ENCODE data around the gene FOXJ3. TPM values are rescaled to one million over a fixed set of nuclear protein-coding genes. Genes with fewer than 3 reads are reported as not detected.

FOXJ3 gene
- total and polyA plus RNA-seq, 2 of the 8 experiments (the other 6 are each of a cell fraction or from before 2014, with no cell fraction given), result 48.6 to 51.9 TPM

GRCh38 chr1:42381280-42381673 is 46.2 kb upstream of the FOXJ3 start (continued):
- TF ChIP-seq HDAC2 (IDR thresholded peaks at IDR 0.05; ENCODE audit: borderline replicate concordance in 1 of 2, low read depth in 2 of 2, low read length in 2 of 2), result no peak

All from H1 (cell line).